OCI-M1 (cell line): Measurements from ENCODE around the gene TF.

Experiments used
- DNase-seq: peaks from one replicate; lab custom pipeline; 2025; lab: John Stamatoyannopoulos, UW

TF gene

GRCh38 chr3:133835961-133836360 lies 89.8 kb downstream of the TF start:
- DNase-seq: no peak

- DNase-seq: no peak
Observed at GRCh38 chr3:133836497-133837158, 90.4 kb downstream of the TF start.

- no peak for DNase-seq
Observed at GRCh38 chr3:133837487-133838295, 91.5 kb downstream of the TF start.

- DNase-seq: no peak
Observed at GRCh38 chr3:133838296-133838789, 92.2 kb downstream of the TF start.

GRCh38 chr3:133838916-133839800 lies 93.0 kb downstream of the TF start:
- DNase-seq: no peak

GRCh38 chr3:133840055-133840737 lies 94.0 kb downstream of the TF start:
- DNase-seq: no peak

- no peak for DNase-seq
Observed at GRCh38 chr3:133840767-133841166, 94.6 kb downstream of the TF start.

- DNase-seq: no peak
Observed at GRCh38 chr3:133841196-133841595, 95.0 kb downstream of the TF start.

- no peak for DNase-seq
Observed at GRCh38 chr3:133842158-133842557, 96.0 kb downstream of the TF start.

GRCh38 chr3:133843634-133844033 lies 97.4 kb downstream of the TF start:
- DNase-seq: no peak

- no peak for DNase-seq
Observed at GRCh38 chr3:133845127-133845526, 98.9 kb downstream of the TF start.
